SK-N-MC (cell line): ENCODE measurements around the gene DIAPH3.

ENCODE experiments used
- EZH2 ChIP-seq: fragments of 200-600 bp; sonication (generic); IDR thresholded peaks from one replicate; pipeline ENCODE4 v1.6.1; 2017; ENCODE audit warnings: antibody characterized with exemption
- POLR2AphosphoS5 ChIP-seq: IDR thresholded peaks from 2 replicates; pipeline ENCODE4 v1.6.1; 2012; ENCODE audit warnings: mild to moderate bottlenecking, low read depth, low read length, borderline replicate concordance

DNA sequence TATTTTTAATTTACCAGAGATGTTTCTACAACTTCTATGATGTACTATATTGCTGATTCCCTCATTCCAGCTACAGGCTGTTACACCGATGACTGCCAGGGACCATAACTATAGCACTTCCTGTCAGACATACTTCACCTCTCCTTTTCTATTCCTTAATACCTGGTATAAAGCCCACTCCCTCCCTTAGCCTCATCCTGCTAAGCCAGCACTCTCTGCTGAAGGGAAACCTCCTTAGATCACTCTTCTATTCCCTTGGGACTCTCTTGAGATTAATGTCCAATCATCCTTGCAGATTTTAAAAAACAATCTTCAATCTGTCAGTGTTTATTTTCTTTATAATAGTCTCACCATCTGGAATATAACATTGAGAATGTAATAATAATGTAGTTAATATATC is 127.9 kb downstream of the DIAPH3 start:
- TF ChIP-seq EZH2 (no peak), POLR2AphosphoS5 (no peak)
